Spinal cord (tissue), 10 donors: ENCODE data around the gene LRRN2. TPM values are rescaled to one million over a fixed set of nuclear protein-coding genes. Genes with fewer than 3 reads are reported as not detected.
A peak's percentile ranks its signal among the peaks of the same experiment; 100 is the strongest.

ENCODE experiments used
- DNase-seq, 6 donors: peaks; one replicate each; pipeline versions ENCODE4 v3.0.0 to v3.0.0-alpha.2; 2013 to 2015; ENCODE audit warnings: low spot score in 6 of 6, low read depth in 4 of 6
- H3K27ac ChIP-seq: one replicate; pipeline ENCODE4 v1.5.1; 2013; ENCODE audit warnings: low read depth, low read length, control low read depth
- H3K27me3 ChIP-seq: one replicate; pipeline ENCODE4 v1.6.1; 2013; ENCODE audit warnings: low read length; ENCODE audit not compliant: control insufficient read depth, insufficient read depth
- H3K36me3 ChIP-seq: one replicate; pipeline ENCODE4 v1.6.1; 2013; ENCODE audit warnings: low read length; ENCODE audit not compliant: control insufficient read depth, insufficient read depth
- H3K4me1 ChIP-seq: one replicate; pipeline ENCODE4 v1.6.1; 2013; ENCODE audit warnings: low read length; ENCODE audit not compliant: control insufficient read depth, insufficient read depth
- H3K4me3 ChIP-seq: one replicate; pipeline ENCODE4 v1.5.1; 2013; ENCODE audit warnings: low read depth, low read length, control low read depth
- H3K9me3 ChIP-seq: one replicate; pipeline ENCODE4 v1.6.1; 2013; ENCODE audit warnings: low read length; ENCODE audit not compliant: control insufficient read depth, insufficient read depth
- WGBS: methylation state at CpG from one replicate; pipeline ENCODE4 v1.1.5; 2013; ENCODE audit warnings: missing lambda C conversion rate; ENCODE audit not compliant: insufficient coverage; 5-methylcytosine and 5-hydroxymethylcytosine counted together
- polyA plus RNA-seq, 2 donors: library from polyadenylated mRNA; unstranded; fragments of 120-200 nt; gene quantifications; one replicate each; pipeline ENCODE4 v1.2.1, GENCODE V29; 2013; ENCODE audit not compliant: insufficient read length in 2 of 2
- total RNA-seq, 2 donors: library from RNA; depleted of rRNA in 1 of 2; stranded (reverse); fragments of 120-200 nt in 1 of 2; fragments of >200 nt in 1 of 2; gene quantifications; one replicate each; pipeline versions ENCODE4 v1.2.3 to v1.2.4, GENCODE V29; 2013 to 2014
- donor health status: healthy.

Gene LRRN2
- total and polyA plus RNA-seq, 4 donors: 10.3 to 53.1 (median 30.9) TPM

DNA sequence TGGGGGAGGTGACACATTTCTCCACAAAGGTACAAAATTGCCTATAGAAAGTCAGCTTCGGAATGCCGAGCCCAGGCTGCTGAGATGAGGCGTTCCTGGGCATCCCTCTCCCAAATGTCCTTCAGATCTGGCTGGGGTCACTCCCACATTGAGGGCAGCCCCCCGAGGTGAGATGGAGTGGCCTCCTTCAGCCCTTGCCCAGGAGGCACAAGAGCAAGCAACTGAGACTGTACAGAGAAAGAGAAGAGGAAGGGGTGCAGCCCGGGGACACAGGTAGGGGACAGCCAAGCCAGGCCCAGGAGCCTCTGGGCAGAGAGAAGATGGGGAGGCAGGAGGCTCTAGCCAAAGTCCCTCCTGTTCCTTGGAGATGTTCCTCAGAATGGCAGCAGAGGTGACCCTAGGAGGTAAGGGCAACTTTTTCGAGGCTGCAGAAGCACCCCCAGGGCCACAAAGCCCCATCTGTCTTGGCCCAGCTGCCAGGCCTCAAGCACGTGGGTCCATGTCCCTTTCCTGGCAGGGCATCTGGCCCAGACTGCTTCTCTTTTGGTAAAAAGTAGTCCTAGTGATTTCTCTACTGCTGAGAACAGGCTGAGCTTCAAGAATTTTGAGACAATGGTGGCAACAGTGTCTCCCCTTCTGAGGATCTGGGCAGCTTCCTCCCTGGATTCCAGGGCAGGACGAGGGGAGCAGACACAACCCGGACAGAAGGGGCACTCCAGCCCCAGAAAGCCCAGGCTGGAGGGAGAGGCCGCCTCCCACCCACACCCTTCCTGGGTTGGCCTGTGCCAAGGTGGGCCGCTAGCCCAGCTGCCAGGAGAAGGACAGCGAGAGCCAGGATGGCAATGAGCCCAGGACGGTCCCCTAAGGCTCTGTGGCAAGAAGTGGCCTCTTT is 68.0 kb downstream of the LRRN2 start:
- Histone ChIP-seq H3K27me3 (no peaks in the 10 kb centered on the region), H3K4me1 (peaks cover 56% of the 10 kb centered on the region), H3K9me3 (no peaks in the 10 kb centered on the region), H3K27ac (peak overlapping the region; percentile 44), H3K4me3 (no peak overlapping the region), H3K36me3 (peaks cover 47% of the 10 kb centered on the region)
- DNase-seq: peak in 1 of 6 donors; percentile 71
- WGBS: 55% methylated on average over 13 of the region's 13 CpGs

DNA sequence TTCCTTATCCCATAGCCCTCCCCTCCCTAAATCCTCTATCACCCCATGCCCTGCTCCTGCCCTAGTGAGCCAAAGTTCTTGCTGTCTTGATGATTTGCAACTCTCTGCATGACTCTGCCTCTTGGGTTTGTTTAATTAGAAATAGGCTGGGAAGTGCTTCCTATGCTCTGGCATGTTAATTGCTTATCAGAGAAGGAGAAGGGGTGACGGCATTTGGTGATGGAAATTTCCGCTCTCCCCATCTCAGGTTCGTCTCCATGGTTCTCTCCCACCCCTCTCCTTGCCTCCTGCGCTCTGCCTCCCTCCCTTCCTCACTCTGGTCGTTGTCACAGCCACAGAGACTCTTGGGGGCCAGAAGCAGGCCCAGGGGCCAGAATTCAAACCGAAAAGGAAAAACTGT is 68.9 kb downstream of the LRRN2 start:
- Histone ChIP-seq H3K9me3 (no peaks in the 10 kb centered on the region), H3K36me3 (peaks cover 47% of the 10 kb centered on the region), H3K27me3 (no peaks in the 10 kb centered on the region), H3K4me3 (no peak overlapping the region), H3K4me1 (peaks cover 49% of the 10 kb centered on the region), H3K27ac (no peak overlapping the region)
- WGBS: 54% methylated on average over 5 of the region's 6 CpGs
- DNase-seq: peak in 1 of 6 donors; percentile 73

DNA sequence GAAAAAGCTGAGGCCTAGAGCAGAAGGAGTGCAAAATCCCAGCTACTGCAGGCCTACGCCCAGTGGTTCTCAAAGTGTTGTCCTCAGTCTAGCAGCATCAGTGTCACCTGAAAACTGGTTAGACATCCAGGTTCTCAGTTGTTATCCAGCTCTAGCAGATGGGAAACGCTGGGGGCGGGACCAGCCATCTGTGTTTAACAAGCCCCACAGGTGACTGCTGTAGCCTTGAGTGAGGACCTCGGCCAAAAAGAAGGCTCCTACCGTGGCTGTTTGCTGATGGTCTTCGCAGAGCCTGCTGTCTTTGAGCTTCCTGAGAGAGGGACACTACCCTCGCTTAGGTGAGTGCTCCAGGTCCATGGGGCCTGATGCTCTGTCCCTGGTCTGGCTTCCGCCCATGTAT is 69.7 kb downstream of the LRRN2 start:
- Histone ChIP-seq H3K27me3 (no peaks in the 10 kb centered on the region), H3K36me3 (peaks cover 46% of the 10 kb centered on the region), H3K9me3 (no peaks in the 10 kb centered on the region), H3K27ac (no peak overlapping the region), H3K4me1 (peaks cover 45% of the 10 kb centered on the region), H3K4me3 (no peak overlapping the region)
- 85% methylated on average over 8 of the region's 8 CpGs for WGBS
- no peak for DNase-seq

DNA sequence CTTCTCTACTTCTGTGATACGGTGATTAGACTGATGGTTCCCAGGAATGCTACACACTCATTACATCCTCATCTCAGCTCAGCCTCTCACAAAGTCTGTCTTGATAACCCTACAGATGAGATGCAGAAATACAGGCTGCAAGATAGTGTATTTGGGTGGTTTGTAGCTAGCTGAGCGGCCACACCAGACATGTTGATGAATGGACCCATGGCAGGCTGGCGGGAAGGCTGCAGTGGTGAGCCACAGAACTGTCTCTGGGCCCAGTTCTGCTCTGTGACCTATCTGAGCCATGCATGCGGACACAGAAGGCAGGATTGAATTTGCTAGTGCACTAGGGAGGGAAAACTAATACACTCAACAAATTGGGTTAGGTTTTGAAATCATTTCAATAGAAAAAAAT is 71.9 kb downstream of the LRRN2 start:
- Histone ChIP-seq H3K9me3 (no peaks in the 10 kb centered on the region), H3K4me1 (peaks cover 35% of the 10 kb centered on the region), H3K27me3 (no peaks in the 10 kb centered on the region), H3K4me3 (no peak overlapping the region), H3K36me3 (peaks cover 29% of the 10 kb centered on the region), H3K27ac (no peak overlapping the region)
- DNase-seq: no peak
- 60% methylated on average over 2 of the region's 4 CpGs for WGBS

DNA sequence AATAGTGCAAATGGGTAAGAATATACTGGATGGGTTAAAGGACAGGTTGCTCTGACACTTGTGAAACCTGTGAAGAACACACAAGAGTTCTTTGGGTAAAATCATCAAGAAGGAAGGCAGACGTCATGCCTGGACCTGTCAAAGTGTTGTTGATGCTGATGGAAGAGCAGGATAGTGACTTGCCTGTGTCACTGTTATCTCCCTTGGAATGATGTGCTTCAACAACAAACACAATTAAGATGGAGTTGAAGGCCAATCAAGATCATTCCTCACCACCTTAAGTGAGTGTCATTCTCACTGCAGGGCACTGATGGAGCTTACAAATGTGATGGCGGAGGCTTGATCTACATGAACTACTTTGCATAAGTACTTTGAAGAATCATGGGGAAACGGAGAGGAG is 73.2 kb downstream of the LRRN2 start:
- H3K36me3 ChIP-seq: peaks cover 16% of the 10 kb centered on the region

DNA sequence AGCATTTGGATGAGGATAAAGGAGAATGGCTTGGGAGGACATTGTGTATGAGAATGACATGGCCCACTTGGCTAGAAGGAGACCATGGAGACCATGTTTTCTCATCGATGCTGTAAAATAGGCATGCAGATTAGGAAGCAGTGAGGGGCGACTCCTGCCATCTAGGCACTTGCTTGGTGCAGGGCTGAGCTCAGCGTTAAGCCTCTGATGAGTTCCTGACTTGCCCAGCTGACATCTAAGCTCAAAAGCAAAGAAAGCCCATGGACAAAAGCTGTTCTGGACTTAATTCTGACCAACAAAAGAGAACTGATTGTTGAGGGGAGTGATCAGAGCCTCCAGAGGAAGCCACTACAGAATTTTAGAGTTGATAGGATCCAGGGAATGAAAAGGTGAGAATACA is 74.5 kb downstream of the LRRN2 start:
- WGBS: 40% methylated on average over 3 of the region's 3 CpGs
- DNase-seq: no peak

More for the DNA sequence above, 73.2 kb downstream of the LRRN2 start:
- DNase-seq: no peak
- no peaks in the 10 kb centered on the region for H3K27me3 ChIP-seq
- H3K4me3 ChIP-seq: no peak overlapping the region
- no peak overlapping the region for H3K27ac ChIP-seq
- peaks cover 22% of the 10 kb centered on the region for H3K4me1 ChIP-seq
- no peaks in the 10 kb centered on the region for H3K9me3 ChIP-seq
- WGBS: 68% methylated on average over 2 of the region's 3 CpGs

DNA sequence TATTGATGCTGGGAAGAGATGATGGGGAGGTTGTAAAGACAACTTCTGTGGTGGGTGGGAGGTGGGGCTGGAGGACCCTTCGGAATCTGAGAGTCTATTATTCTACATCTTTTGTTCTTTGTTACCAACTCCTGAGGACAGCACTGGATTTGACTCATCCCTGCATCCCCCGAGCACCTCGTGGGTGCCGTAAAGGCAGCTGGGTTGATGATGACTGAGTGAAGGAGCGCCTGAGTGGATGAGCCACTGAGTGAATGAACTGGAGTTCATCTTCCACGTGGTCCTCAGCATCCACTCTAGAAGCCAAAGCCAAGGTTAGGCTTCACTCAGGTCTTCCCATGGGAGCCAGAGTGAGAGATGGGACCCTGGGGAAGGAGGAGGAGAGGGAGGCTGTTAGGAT is 77.6 kb downstream of the LRRN2 start:
- Histone ChIP-seq H3K9me3 (no peaks in the 10 kb centered on the region), H3K4me1 (no peaks in the 10 kb centered on the region), H3K27me3 (no peaks in the 10 kb centered on the region), H3K36me3 (no peaks in the 10 kb centered on the region), H3K4me3 (no peak overlapping the region), H3K27ac (no peak overlapping the region)
- WGBS: 83% methylated on average over 4 of the region's 6 CpGs
- no peak for DNase-seq

More for the DNA sequence above, 74.5 kb downstream of the LRRN2 start:
- peaks cover 9% of the 10 kb centered on the region for H3K36me3 ChIP-seq
- no peaks in the 10 kb centered on the region for H3K27me3 ChIP-seq
- H3K4me1 ChIP-seq: peaks cover 9% of the 10 kb centered on the region
- no peak overlapping the region for H3K27ac ChIP-seq
- no peaks in the 10 kb centered on the region for H3K9me3 ChIP-seq
- no peak overlapping the region for H3K4me3 ChIP-seq

DNA sequence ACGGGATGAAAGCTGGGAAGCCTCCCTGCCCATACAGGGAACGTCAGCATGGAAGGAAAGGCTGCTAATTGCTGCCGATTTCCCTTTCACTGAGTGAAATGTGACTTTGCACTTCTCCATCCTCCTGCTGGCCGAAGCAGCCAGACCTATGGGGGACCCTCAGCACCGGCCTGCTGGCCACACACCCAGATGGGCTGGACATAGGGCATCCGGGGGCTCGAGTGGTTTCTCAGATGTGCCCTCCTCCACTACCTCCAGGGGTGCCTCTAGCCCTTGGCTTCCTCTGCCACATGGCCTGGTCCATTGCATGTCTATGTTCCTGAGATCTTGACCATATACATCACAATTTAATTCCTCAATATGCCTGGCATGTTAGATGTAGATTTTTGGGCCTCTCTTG is 79.7 kb downstream of the LRRN2 start:
- H3K27ac ChIP-seq: no peak overlapping the region
- DNase-seq: no peak
- H3K4me1 ChIP-seq: peaks cover 8% of the 10 kb centered on the region
- no peaks in the 10 kb centered on the region for H3K36me3 ChIP-seq
- no peaks in the 10 kb centered on the region for H3K9me3 ChIP-seq
- WGBS: 79% methylated on average over 7 of the region's 7 CpGs
- no peaks in the 10 kb centered on the region for H3K27me3 ChIP-seq
- H3K4me3 ChIP-seq: no peak overlapping the region

DNA sequence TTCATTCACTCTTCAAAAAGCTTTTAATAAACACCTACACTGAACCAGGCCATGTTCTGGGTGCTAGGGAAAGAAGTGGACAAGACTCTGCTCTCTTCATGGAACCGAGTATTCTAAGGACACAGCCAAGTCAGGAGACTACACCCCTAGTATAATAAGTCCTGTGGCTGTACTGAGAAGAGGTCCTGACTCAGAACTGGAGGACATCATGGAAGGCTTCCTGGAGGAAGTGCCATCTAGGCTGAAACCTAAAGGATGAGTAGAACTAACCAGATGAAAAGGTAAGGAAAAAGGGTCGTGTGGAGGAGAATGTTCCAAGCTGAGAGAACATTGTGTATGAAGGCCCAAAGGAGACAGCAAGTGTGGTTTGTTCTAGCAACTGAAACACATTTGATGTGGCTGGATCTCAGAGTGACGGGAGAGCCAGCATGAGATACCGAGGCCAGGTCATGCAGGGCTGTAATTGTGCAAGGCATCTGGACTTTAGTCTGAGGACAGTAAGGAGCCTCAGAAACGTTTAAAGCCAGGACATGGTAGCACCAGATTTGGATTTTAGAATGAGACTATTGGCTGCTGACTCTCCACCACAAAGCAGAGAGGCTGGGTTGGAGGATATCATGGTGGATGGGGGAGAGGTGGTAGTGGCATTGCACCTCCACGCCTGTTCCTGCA is 82.5 kb downstream of the LRRN2 start:
- peaks cover 3% of the 10 kb centered on the region for H3K36me3 ChIP-seq
- peaks cover 15% of the 10 kb centered on the region for H3K4me1 ChIP-seq
- H3K9me3 ChIP-seq: no peaks in the 10 kb centered on the region
- no peak overlapping the region for H3K27ac ChIP-seq
- no peak for DNase-seq
- 93% methylated on average over 4 of the region's 6 CpGs for WGBS
- H3K4me3 ChIP-seq: no peak overlapping the region
- H3K27me3 ChIP-seq: no peaks in the 10 kb centered on the region
